Stimulated activated naive B cell treated with anti-CD40 and anti-IgM and Interleukin-4, amounts not matched to agents 10 μg/mL and 1 μg/mL and 100 μg/mL, for 72 hours (primary cell): Measurements from ENCODE around the gene TUNAR.

ENCODE experiments used
- ATAC-seq, 2 donors: fragments of 150-1000 bp; cut with Tn5 transposase; replicated peaks; 2 replicates each; pipeline ENCODE4 v1.10.0; 2021; ENCODE audit warnings: moderate library complexity in 1 of 2
- DNase-seq: peaks from one replicate; pipeline ENCODE4 v3.0.0; 2021
- H3K27ac Mint-ChIP-seq: one replicate; pipeline ENCODE4 v1.8.0; 2022; ENCODE audit warnings: mild to moderate bottlenecking, mixed read lengths
- H3K27me3 Mint-ChIP-seq, 2 donors: one replicate each; pipeline ENCODE4 v1.8.0; 2022; ENCODE audit warnings: mixed read lengths in 2 of 2
- H3K36me3 Mint-ChIP-seq, 2 donors: one replicate each; pipeline ENCODE4 v1.8.0; 2022; ENCODE audit warnings: mixed read lengths in 2 of 2, mild to moderate bottlenecking in 1 of 2
- H3K4me1 Mint-ChIP-seq, 2 donors: one replicate each; pipeline ENCODE4 v1.8.0; 2022; ENCODE audit warnings: mixed read lengths in 2 of 2, mild to moderate bottlenecking in 1 of 2
- H3K4me3 Mint-ChIP-seq, 2 donors: one replicate each; pipeline ENCODE4 v1.8.0; 2022; ENCODE audit warnings: mild to moderate bottlenecking in 2 of 2, mixed read lengths in 2 of 2, moderate library complexity in 1 of 2
- H3K9me3 Mint-ChIP-seq, 2 donors: one replicate each; pipeline ENCODE4 v1.8.0; 2022; ENCODE audit warnings: mixed read lengths in 2 of 2, mild to moderate bottlenecking in 1 of 2

TUNAR gene

DNA sequence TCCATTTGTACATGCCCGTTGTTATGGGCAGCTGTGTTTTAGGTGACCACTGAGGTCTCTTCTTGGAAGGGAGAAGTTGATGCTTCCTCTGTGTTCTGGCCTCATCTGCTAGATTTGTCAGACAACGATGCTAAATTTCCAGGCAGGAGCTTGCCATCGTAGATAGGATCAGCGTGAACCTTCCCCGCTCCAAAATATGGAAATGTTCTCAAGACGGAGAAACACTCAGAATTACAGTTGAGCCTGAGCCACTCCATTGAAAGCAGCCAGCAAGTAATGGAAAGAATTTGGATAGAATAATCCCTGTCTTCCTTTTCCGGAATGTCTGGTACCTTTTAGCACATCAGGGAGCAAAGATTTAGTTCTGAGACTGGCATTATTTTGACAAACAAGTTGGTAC lies 34.8 kb downstream of the TUNAR start:
- Mint-ChIP-seq H3K27ac (no peak overlapping the region), H3K9me3 (no peaks in the 10 kb centered on the region), H3K27me3 (peaks cover 0 to 19% of the 10 kb centered on the region in 2 donors), H3K36me3 (no peaks in the 10 kb centered on the region), H3K4me3 (no peak overlapping the region), H3K4me1 (no peaks in the 10 kb centered on the region)
- DNase-seq (no peak), ATAC-seq (no peak)

- H3K9me3 Mint-ChIP-seq: no peaks in the 10 kb centered on the region
- no peaks in the 10 kb centered on the region for H3K36me3 Mint-ChIP-seq
- H3K27me3 Mint-ChIP-seq: peaks cover 3 to 33% of the 10 kb centered on the region in 2 donors
- no peak overlapping the region for H3K27ac Mint-ChIP-seq
- no peak overlapping the region for H3K4me3 Mint-ChIP-seq
- ATAC-seq (no peak), DNase-seq (no peak)
- peaks cover 0 to 3% of the 10 kb centered on the region in 2 donors for H3K4me1 Mint-ChIP-seq
Measured at GRCh38 chr14:95915330-95915729, 38.7 kb downstream of the TUNAR start.

GRCh38 chr14:95918466-95918865 lies 41.8 kb downstream of the TUNAR start:
- no peak overlapping the region for H3K4me3 Mint-ChIP-seq
- DNase-seq: no peak
- H3K4me1 Mint-ChIP-seq: peaks cover 0 to 3% of the 10 kb centered on the region in 2 donors
- ATAC-seq: no peak
- H3K9me3 Mint-ChIP-seq: no peaks in the 10 kb centered on the region
- H3K36me3 Mint-ChIP-seq: no peaks in the 10 kb centered on the region
- H3K27ac Mint-ChIP-seq: no peak overlapping the region
- peaks cover 3 to 20% of the 10 kb centered on the region in 2 donors for H3K27me3 Mint-ChIP-seq

- Mint-ChIP-seq H3K27ac (no peak overlapping the region), H3K27me3 (peaks cover 3 to 19% of the 10 kb centered on the region in 2 donors), H3K9me3 (no peaks in the 10 kb centered on the region), H3K4me1 (peaks cover 0 to 3% of the 10 kb centered on the region in 2 donors), H3K36me3 (peaks cover 0 to 3% of the 10 kb centered on the region in 2 donors), H3K4me3 (no peak overlapping the region)
- DNase-seq (no peak), ATAC-seq (no peak)
Measured at GRCh38 chr14:95920769-95921438, 44.3 kb downstream of the TUNAR start.

- peaks cover 0 to 3% of the 10 kb centered on the region in 2 donors for H3K4me1 Mint-ChIP-seq
- ATAC-seq: no peak
- H3K9me3 Mint-ChIP-seq: no peaks in the 10 kb centered on the region
- H3K4me3 Mint-ChIP-seq: no peak overlapping the region
- H3K27me3 Mint-ChIP-seq: peaks cover 3 to 14% of the 10 kb centered on the region in 2 donors
- H3K36me3 Mint-ChIP-seq: peaks cover 0 to 3% of the 10 kb centered on the region in 2 donors
- no peak for DNase-seq
- H3K27ac Mint-ChIP-seq: no peak overlapping the region
Measured at GRCh38 chr14:95922080-95922479, 45.4 kb downstream of the TUNAR start.

DNA sequence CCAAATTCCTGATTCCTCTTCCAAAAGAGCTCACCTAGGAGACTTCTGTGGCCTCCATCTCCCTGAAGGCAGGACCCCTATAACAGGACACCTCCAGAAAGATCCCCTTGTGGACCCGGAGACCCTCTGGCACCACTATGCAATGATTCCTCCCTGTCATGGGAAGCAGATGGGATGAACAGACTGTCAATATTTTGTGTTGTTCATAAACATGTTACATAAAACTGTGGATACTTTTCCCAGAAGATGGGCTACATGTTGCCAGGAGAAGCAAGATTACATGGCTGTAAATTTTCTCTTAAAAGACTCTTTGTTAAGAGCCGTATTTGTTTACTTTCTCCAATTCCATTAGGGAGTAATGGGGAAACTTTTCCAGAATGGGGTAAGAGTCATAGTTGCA lies 52.1 kb downstream of the TUNAR start:
- Mint-ChIP-seq H3K36me3 (peaks cover 0 to under 1% of the 10 kb centered on the region in 2 donors), H3K4me1 (peaks cover 0 to 4% of the 10 kb centered on the region in 2 donors), H3K9me3 (no peaks in the 10 kb centered on the region), H3K27ac (no peak overlapping the region), H3K27me3 (peaks cover 10 to 17% of the 10 kb centered on the region in 2 donors), H3K4me3 (no peak overlapping the region)
- no peak for DNase-seq
- ATAC-seq: no peak

DNA sequence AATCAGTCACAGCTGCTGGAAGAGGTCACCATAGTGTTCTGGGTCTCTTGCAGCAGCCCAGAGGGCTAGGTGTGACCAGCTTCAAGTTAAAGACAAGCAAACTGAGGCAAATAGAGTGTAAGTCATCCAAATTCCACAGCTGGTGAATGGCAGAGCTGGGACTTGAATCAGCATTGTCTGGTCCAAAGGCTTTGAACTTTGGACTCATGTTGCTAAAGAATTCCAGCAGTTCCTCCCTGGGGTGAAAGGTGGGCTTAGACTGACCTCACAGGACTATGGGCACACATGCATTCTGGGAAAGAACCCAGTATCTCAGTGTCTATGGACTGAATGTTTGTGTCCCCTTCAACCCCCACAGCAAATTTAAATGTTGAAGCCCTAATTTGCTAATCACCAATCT lies 54.8 kb downstream of the TUNAR start:
- peaks cover 0 to 3% of the 10 kb centered on the region in 2 donors for H3K9me3 Mint-ChIP-seq
- ATAC-seq (no peak), DNase-seq (no peak)
- H3K36me3 Mint-ChIP-seq: no peaks in the 10 kb centered on the region
- H3K27me3 Mint-ChIP-seq: peaks cover 14 to 27% of the 10 kb centered on the region in 2 donors
- no peak overlapping the region for H3K4me3 Mint-ChIP-seq
- H3K27ac Mint-ChIP-seq: no peak overlapping the region
- H3K4me1 Mint-ChIP-seq: peaks cover 0 to 4% of the 10 kb centered on the region in 2 donors

DNA sequence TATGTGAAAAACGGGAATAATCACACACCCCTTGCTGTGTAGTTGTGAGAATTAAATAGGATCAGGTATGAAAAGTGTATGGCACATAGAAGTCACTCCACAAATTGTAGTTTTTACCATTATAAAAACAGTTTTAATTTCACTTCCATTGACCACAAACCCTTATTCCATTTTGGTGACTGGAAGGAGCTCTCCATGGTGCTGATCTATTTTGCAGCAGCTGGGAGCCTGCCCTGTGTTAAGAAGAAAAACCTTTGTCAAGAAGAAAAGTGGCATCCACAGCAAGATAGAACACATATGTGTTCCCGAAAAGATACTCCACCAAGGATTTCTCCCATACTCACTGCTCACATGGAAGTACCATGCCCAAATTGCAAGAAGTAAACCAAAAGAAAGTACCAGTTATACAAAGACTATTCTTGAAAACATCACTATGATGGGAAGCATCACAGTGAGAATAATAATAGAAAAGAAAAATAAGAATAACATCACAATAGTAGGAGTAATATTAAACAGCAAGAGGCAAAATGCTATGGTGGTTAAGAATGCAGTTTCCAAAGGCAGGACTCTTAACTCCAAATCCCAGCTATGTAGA lies 58.7 kb downstream of the TUNAR start:
- Mint-ChIP-seq H3K36me3 (no peaks in the 10 kb centered on the region), H3K27me3 (peaks cover 11 to 15% of the 10 kb centered on the region in 2 donors)
- no peak for ATAC-seq

DNA sequence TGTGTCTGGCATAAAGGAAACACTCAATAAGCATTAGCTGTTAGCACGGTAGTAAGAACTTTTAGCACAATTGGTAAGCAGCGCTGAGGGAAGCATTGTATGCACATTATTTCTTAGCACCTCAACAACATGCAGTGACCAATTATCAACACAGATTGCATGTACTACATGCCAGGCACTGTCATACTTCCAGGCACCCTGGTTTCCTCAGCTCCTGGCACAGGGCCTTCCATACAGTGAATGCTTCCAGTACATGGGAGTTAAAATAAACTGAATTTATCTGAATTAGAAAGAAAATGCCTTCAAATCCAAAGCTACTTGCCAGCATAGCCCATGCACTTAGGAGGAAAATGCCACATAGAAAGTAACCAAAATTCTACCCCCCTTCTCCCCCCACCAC lies 59.4 kb downstream of the TUNAR start:
- ATAC-seq (no peak), DNase-seq (no peak)
- peaks cover 11 to 15% of the 10 kb centered on the region in 2 donors for H3K27me3 Mint-ChIP-seq
- H3K9me3 Mint-ChIP-seq: peaks cover 2 to 3% of the 10 kb centered on the region in 2 donors
- H3K4me1 Mint-ChIP-seq: peaks cover 0 to 4% of the 10 kb centered on the region in 2 donors
- H3K36me3 Mint-ChIP-seq: no peaks in the 10 kb centered on the region
- H3K27ac Mint-ChIP-seq: no peak overlapping the region
- H3K4me3 Mint-ChIP-seq: no peak overlapping the region

More for the DNA sequence above, 58.7 kb downstream of the TUNAR start:
- Mint-ChIP-seq H3K4me1 (peaks cover 0 to 4% of the 10 kb centered on the region in 2 donors), H3K27ac (no peak overlapping the region), H3K4me3 (no peak overlapping the region), H3K9me3 (peaks cover 2 to 3% of the 10 kb centered on the region in 2 donors)
- no peak for DNase-seq

DNA sequence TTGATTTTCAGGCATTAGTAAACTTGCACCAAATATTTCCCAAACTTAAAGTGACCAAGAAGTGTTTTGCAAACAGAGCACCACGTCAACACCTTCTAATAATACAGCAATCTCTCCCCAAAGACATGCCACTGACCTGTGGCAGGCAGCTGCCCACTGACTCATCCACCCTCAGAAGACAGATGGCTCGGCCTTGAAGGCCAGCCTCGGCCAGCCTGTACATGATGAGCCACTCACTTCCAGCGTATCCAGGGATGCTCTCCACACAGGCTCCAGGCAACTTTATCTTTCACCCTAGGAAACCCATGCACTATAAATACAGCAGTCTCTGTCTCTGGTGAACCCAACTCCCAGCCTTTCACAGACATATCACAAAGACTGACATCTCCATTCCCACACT lies 62.7 kb downstream of the TUNAR start:
- Mint-ChIP-seq H3K27ac (no peak overlapping the region), H3K4me3 (no peak overlapping the region)
- ATAC-seq: no peak

GRCh38 chr14:95941897-95942296 lies 65.3 kb downstream of the TUNAR start:
- ATAC-seq: no peak
- Mint-ChIP-seq H3K36me3 (peaks cover 0 to 4% of the 10 kb centered on the region in 2 donors), H3K27ac (no peak overlapping the region), H3K4me1 (no peaks in the 10 kb centered on the region), H3K4me3 (no peak overlapping the region), H3K27me3 (peaks cover 20 to 26% of the 10 kb centered on the region in 2 donors), H3K9me3 (peaks cover 15 to 22% of the 10 kb centered on the region in 2 donors)
- no peak for DNase-seq

More for the DNA sequence above, 62.7 kb downstream of the TUNAR start:
- no peaks in the 10 kb centered on the region for H3K4me1 Mint-ChIP-seq
- H3K27me3 Mint-ChIP-seq: peaks cover 11% of the 10 kb centered on the region in 2 donors
- H3K36me3 Mint-ChIP-seq: peaks cover 0 to 4% of the 10 kb centered on the region in 2 donors
- H3K9me3 Mint-ChIP-seq: peaks cover 15 to 19% of the 10 kb centered on the region in 2 donors
- DNase-seq: no peak

- Mint-ChIP-seq H3K4me1 (no peaks in the 10 kb centered on the region), H3K27me3 (peaks cover 21 to 35% of the 10 kb centered on the region in 2 donors), H3K4me3 (no peak overlapping the region), H3K27ac (no peak overlapping the region), H3K36me3 (peaks cover 0 to 4% of the 10 kb centered on the region in 2 donors), H3K9me3 (peaks cover 14 to 22% of the 10 kb centered on the region in 2 donors)
- ATAC-seq (no peak), DNase-seq (no peak)
Measured at GRCh38 chr14:95943699-95944098, 67.1 kb downstream of the TUNAR start.

DNA sequence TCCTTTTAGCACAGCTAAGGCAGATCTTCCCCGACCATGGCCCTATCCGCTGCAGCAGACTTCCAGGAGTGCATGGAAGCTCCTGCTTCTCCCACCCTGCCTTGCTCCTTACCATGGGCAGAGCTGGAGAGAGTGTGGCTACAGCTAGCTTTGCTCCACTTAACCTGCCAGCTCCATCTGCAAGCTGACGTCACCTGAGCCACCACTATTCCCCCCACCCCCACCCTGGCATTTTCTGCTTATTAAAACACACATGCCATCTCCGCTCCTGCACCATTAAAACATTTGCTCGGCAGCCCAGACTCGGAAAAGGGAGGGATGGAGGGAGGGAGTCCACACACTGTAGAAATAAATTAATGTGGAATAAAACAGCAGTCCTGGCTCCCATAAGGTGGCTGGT lies 67.8 kb downstream of the TUNAR start:
- Mint-ChIP-seq H3K4me3 (no peak overlapping the region), H3K27ac (no peak overlapping the region), H3K9me3 (peaks cover 14 to 22% of the 10 kb centered on the region in 2 donors), H3K4me1 (no peaks in the 10 kb centered on the region), H3K36me3 (peaks cover 0 to 4% of the 10 kb centered on the region in 2 donors), H3K27me3 (peaks cover 21 to 32% of the 10 kb centered on the region in 2 donors)
- DNase-seq (no peak), ATAC-seq (no peak)

GRCh38 chr14:95946867-95947266 lies 70.2 kb downstream of the TUNAR start:
- H3K36me3 Mint-ChIP-seq: no peaks in the 10 kb centered on the region
- peaks cover 10 to 15% of the 10 kb centered on the region in 2 donors for H3K9me3 Mint-ChIP-seq
- no peaks in the 10 kb centered on the region for H3K4me1 Mint-ChIP-seq
- no peak overlapping the region for H3K27ac Mint-ChIP-seq
- DNase-seq: no peak
- no peak for ATAC-seq
- no peak overlapping the region for H3K4me3 Mint-ChIP-seq
- H3K27me3 Mint-ChIP-seq: peaks cover 29 to 47% of the 10 kb centered on the region in 2 donors

- Mint-ChIP-seq H3K4me1 (no peaks in the 10 kb centered on the region), H3K36me3 (no peaks in the 10 kb centered on the region), H3K4me3 (no peak overlapping the region), H3K27ac (no peak overlapping the region), H3K27me3 (peaks cover 37 to 62% of the 10 kb centered on the region in 2 donors), H3K9me3 (peaks cover 0 to 3% of the 10 kb centered on the region in 2 donors)
- ATAC-seq: no peak
- DNase-seq: no peak
Measured at GRCh38 chr14:95948558-95948981, 71.9 kb downstream of the TUNAR start.
